Stimulated activated effector memory CD8-positive, alpha-beta T cell treated with anti-CD3 and anti-CD28 coated beads, Interleukin-12 subunit alpha, Interleukin-12 subunit beta, amount 100 ng/mL, for 72 hours (primary cell): ENCODE results near the gene ZNF584.
A peak's percentile ranks its signal among the peaks of the same experiment; 100 is the strongest.
"Not testable (repeated sequence)": the region's sequence is repeated elsewhere in the genome, so short reads cannot be mapped to it uniquely, and the experiment has no call there.

Experiments used
- ATAC-seq: fragments of 150-1000 bp; cut with Tn5 transposase; 2 replicates; pipeline ENCODE4 v1.10.0; 2021
- DNase-seq, 2 donors: peaks; one replicate each; pipeline ENCODE4 v3.0.0; 2021 to 2022; ENCODE audit warnings: low spot score in 2 of 2
- H3K27ac Mint-ChIP-seq: one replicate; pipeline ENCODE4 v1.8.0; 2022; ENCODE audit warnings: mild to moderate bottlenecking, mixed read lengths
- H3K36me3 Mint-ChIP-seq: one replicate; pipeline ENCODE4 v1.8.0; 2022; ENCODE audit warnings: mild to moderate bottlenecking, mixed read lengths
- H3K4me1 Mint-ChIP-seq: one replicate; pipeline ENCODE4 v1.8.0; 2022; ENCODE audit warnings: mixed read lengths
- H3K4me3 Mint-ChIP-seq: one replicate; pipeline ENCODE4 v1.8.0; 2022; ENCODE audit warnings: mild to moderate bottlenecking, mixed read lengths
- H3K9me3 Mint-ChIP-seq: one replicate; pipeline ENCODE4 v1.8.0; 2022; ENCODE audit warnings: mixed read lengths

ZNF584 gene

DNA sequence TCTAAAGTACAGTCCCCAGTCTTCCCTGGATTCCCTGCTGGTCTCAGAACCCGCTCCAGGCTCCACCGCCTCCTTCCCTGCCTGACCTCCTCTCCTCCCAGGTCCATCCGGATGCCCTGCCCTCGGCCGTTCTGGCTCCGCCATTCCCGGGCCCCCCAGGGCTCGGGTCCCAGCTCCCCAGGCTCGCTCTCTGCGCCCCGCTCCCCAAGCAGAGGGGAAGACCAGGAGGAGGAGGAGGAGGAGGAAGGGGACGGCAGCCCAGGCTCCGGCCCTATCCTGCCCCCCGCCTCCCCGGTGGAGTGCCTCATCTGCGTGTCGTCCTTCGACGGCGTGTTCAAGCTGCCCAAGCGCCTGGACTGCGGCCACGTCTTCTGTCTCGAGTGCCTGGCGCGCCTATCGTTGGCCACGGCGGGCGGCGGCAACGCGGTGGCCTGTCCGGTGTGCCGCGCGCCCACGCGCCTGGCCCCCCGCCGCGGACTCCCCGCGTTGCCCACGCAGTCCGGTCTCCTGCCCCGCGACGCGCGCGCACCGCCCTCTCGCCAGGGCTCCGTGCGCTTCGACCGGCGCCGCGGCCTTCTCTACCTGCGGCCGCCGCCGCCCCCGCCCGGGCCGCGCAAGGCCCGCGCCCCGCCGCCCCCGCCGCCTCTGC is 12.3 kb upstream of the ZNF584 start:
- peaks cover 32% of the 10 kb centered on the region for H3K4me1 Mint-ChIP-seq
- H3K4me3 Mint-ChIP-seq: no peak overlapping the region
- H3K27ac Mint-ChIP-seq: no peak overlapping the region
- ATAC-seq (no peak), DNase-seq (peak in 1 of 2 donors; percentile 56)
- H3K9me3 Mint-ChIP-seq: no peaks in the 10 kb centered on the region
- peaks cover 60% of the 10 kb centered on the region for H3K36me3 Mint-ChIP-seq

DNA sequence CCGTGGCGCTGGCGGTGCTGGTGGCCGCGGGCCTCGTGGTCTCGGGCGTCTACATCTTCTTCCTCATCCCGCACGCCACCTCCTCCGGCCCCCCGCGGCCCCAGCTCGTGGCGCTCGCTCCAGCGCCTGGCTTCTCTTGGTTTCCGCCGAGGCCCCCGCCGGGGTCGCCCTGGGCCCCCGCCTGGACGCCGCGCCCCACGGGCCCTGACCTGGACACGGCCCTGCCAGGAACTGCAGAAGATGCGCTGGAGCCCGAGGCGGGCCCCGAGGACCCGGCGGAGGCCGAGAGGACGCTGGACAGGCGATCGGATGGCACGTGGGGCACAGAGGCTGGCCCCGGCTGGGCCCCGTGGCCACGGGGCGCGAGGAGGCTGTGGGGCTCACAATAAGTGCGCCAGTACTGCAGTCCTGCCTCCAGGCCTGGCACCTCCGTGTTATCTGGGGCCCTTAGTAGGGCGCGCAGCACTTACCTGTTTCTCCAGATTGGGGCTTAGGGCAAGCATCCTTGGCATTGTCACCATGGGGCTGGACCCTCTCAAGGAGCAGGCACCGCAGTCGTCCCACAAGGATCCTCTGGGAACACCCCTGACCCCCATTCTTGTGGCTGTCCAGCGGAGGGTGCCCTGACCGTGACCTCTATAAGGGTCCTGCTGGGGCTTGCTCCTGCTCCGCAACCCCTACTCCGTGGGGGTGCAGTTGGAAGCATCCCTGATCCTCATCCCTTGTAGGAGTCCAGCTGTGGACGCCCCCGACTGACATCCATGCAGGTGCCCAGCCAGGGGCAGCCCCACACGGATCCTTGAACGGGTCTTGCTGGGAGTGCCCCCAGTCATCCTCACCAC is 11.5 kb upstream of the ZNF584 start:
- DNase-seq (no peak), ATAC-seq (no peak)
- H3K36me3 Mint-ChIP-seq: peaks cover 57% of the 10 kb centered on the region
- peaks cover 37% of the 10 kb centered on the region for H3K4me1 Mint-ChIP-seq
- no peak overlapping the region for H3K27ac Mint-ChIP-seq
- no peaks in the 10 kb centered on the region for H3K9me3 Mint-ChIP-seq
- H3K4me3 Mint-ChIP-seq: no peak overlapping the region

DNA sequence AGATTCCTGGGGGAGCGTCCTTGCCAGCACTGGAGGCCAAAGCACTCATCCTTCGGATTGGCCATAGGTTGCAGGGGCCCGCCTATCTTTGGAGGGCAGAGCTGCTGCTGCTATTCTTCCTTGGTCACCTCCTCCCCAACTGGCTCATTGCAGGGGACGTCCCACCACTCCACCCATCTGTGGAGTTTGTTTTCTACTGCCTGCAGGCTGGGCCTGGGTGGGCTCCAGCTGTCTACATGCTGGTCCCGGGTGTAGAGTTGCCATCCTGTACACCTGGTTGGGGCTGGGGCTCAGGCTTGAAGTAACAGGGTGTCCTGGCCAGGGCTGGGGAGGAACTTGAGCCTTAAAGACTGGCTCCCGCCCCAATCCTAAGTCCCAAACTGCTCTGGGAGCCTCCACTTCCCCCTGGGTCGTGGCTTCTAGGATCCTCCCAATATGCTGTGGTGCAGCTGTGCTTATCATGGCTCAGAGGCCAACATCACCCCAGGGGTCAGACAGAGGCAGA is 10.9 kb upstream of the ZNF584 start:
- DNase-seq (no peak), ATAC-seq (no peak)
- Mint-ChIP-seq H3K4me3 (no peak overlapping the region), H3K9me3 (no peaks in the 10 kb centered on the region), H3K36me3 (peaks cover 51% of the 10 kb centered on the region), H3K27ac (no peak overlapping the region), H3K4me1 (peaks cover 37% of the 10 kb centered on the region)

DNA sequence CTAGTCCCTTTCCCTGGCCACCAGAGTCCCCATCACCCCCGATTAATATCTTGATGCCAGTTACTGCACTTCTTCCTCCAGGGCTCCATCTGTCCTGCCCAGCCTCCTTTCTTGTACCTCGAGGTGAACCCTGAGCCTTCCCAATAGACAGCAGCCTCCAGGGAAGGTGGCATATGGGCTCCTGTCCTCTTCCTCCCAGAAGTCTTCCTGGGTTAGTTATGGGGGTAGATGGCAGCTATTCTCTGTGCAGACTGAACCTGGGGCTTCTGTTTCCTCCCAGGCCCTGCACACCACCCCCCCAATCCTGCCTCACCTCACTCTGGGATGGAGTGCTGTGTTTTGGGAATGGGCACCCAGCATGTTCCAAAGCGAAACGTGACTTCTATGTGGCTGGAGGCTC is 10.4 kb upstream of the ZNF584 start:
- Mint-ChIP-seq H3K4me1 (peaks cover 32% of the 10 kb centered on the region), H3K27ac (no peak overlapping the region), H3K36me3 (peaks cover 46% of the 10 kb centered on the region), H3K9me3 (no peaks in the 10 kb centered on the region), H3K4me3 (no peak overlapping the region)
- DNase-seq (no peak), ATAC-seq (no peak)

DNA sequence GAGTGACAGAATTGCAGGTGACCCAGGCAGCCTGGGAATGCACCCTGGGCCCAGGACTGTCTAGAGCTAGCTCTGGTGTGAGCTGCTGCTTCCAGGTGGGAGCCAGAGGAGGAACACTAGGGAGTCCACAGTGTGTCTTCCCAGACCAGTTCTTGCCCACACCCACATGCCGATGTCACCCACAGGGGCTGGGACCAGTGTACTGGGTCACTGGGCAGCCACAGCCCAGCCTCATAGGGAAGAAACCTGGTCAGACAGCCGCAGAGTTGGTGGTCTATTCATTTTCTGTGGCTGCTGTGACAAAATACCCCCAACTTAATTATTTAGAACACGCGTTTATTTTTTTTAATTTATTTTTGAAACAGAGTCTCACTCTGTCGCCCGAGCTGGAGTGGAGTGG is 9.9 kb upstream of the ZNF584 start:
- Mint-ChIP-seq H3K27ac (no peak overlapping the region), H3K9me3 (no peaks in the 10 kb centered on the region), H3K4me3 (no peak overlapping the region), H3K4me1 (peaks cover 32% of the 10 kb centered on the region), H3K36me3 (peaks cover 41% of the 10 kb centered on the region)
- ATAC-seq (no peak), DNase-seq (no peak)

DNA sequence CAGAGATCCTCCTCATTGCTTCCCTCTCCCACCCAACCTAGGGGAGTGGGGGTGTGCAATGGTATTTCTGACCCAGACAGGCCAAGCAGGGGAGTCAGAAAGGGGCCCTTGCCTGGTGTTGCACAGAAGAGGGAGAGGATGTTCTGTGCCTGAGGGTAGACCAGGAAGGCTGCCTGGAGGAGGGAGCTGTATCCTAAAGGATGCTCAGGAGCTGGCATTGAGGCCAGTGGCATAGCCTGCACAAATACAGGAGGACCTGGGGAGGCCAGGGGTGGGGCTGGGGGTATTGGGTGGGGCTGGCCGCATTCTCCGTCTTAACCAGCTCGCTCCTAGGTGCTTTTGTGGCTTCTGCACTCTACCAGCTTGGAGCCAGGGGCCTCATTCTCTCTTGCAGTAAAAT is 8.5 kb upstream of the ZNF584 start:
- DNase-seq (no peak), ATAC-seq (no peak)
- H3K27ac Mint-ChIP-seq: no peak overlapping the region
- H3K9me3 Mint-ChIP-seq: no peaks in the 10 kb centered on the region
- peaks cover 28% of the 10 kb centered on the region for H3K36me3 Mint-ChIP-seq
- peaks cover 22% of the 10 kb centered on the region for H3K4me1 Mint-ChIP-seq
- peak overlapping the region; percentile 88 for H3K4me3 Mint-ChIP-seq

DNA sequence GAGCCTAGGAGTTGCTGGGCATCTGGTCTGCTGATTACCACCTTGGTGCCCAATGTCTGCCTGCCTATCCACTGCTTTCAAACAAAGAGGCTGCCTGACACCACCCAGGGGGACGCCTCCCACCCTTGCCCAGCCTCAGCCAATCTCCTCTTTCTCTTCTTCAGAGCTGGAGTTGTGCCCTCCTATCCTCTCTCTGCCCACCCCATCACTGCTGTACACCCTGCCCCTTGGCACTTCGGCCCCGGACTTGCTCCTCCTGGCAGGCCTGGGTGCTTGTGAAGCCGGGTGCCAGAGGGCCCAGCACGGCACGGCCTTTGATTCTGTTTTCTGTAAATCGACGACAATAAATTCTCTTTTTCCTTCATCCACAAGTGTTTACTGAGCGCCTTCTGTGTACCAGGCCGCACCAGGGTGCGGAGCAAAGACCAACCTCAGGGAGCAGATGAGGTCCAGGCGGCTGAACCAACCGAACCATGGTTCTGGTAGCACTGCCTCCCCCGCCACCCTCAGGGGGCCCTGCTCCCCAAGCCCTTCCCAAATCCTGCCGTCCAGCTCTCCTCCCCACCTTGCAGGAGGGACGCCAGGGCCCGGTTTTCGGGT is 8.0 kb upstream of the ZNF584 start:
- H3K4me1 Mint-ChIP-seq: peaks cover 22% of the 10 kb centered on the region
- peaks cover 22% of the 10 kb centered on the region for H3K36me3 Mint-ChIP-seq
- H3K27ac Mint-ChIP-seq: peak overlapping the region; percentile 96
- no peak for DNase-seq
- no peaks in the 10 kb centered on the region for H3K9me3 Mint-ChIP-seq
- ATAC-seq: no peak
- peak overlapping the region; percentile 88 for H3K4me3 Mint-ChIP-seq

DNA sequence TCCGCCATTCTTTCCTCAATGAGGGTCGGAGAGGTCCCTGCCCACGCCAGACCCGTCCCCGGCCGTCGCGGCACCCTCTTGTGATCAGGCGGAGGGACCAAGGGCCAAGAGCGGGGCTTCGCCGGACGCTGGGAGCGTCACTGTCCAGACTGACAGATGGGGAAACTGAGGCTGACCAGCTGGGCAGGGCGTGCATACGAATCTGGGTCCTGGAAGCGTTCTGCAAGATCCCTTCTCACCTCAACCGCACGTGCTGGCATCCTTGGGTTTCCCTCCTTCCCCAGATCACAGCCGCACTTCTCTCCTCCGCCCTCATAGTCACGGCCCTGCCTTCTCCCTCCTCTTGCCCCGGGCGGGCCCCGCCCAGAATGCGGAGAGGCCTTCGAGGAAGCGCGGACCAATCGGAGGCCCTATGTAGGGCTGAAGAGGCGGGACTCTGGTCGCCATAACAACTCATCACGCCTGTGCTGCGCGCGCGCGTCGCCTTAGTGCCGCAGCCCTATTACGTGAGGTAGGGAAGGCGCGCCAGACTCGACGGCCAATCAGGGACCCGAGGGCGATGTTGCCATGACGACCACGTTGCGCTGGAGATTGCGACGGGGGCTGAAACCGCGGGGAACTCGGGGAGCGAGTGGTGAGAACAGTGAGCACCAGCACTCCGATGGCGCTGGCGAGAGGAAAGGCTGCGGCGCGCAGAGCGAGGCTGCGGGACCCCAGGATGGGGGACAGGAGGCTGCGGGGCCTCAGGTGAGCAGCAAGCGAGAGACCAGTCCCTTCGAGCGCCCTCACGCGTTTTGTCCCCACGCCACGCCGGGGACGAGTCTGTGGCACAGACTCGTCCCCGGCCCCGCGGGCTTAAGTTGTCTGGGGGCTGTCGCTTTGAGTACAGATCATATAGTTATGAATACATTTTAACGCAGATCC is 7.3 kb upstream of the ZNF584 start:
- H3K9me3 Mint-ChIP-seq: no peaks in the 10 kb centered on the region
- peaks cover 15% of the 10 kb centered on the region for H3K36me3 Mint-ChIP-seq
- peaks cover 15% of the 10 kb centered on the region for H3K4me1 Mint-ChIP-seq
- ATAC-seq: peak; percentile 98
- H3K4me3 Mint-ChIP-seq: peak overlapping the region; percentile 88
- H3K27ac Mint-ChIP-seq: peak overlapping the region; percentile 96
- peak; percentile 97 to 99 for DNase-seq

DNA sequence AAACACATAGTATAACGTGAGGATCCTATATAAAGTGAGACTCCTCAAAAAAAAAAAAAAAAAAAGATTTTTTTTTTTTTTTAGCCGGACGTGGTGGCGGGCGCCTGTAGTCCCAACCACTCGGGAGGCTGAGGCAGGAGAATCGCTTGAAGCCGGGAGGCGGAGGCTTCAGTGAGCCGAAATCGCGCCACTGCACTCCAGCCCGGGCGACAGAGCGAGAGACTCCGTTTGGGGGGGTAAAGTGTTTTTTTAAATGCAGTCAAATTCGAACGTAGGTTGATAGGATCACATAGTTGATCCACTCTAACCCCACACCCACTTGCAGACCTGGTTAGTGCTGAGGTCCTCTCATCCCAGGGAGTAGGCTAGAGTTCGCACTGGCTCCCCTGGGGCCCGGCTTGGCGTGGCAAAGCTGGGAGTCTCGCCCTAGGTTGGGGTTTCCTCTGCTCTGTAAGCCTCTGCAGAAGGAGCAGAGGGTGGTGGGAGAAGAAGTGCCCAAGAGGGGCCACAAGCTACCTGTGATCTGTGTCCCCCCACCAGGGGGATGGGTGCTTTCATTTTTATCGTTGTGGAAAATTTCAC is 6.5 kb upstream of the ZNF584 start:
- no peaks in the 10 kb centered on the region for H3K9me3 Mint-ChIP-seq
- H3K4me1 Mint-ChIP-seq: peaks cover 23% of the 10 kb centered on the region
- H3K36me3 Mint-ChIP-seq: peaks cover 15% of the 10 kb centered on the region
- H3K27ac Mint-ChIP-seq: peak overlapping the region; percentile 96
- no peak for DNase-seq
- no peak for ATAC-seq
- peak overlapping the region; percentile 88 for H3K4me3 Mint-ChIP-seq

DNA sequence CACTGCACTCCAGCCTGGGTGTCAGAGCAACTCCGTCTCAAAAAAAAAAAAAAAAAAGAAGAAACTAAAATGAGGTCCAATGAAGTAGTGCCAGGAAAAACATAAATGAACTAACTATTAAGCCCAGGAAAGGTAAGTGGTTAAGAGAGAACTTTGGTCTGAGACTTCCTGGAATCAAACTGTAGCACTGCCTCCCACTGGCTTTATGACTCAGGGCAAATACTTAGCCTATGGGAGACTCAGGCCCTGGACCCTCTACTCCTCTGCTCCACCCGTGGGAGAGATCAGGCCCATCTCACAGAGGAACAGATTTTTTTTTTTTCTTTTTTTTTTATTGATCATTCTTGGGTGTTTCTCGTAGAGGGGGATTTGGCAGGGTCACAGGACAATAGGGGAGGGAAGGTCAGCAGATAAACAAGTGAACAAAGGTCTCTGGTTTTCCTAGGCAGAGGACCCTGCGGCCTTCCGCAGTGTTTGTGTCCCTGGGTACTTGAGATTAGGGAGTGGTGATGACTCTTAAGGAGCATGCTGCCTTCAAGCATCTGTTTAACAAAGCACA is 4.5 kb upstream of the ZNF584 start:
- Mint-ChIP-seq H3K36me3 (peaks cover 15% of the 10 kb centered on the region), H3K4me1 (peaks cover 39% of the 10 kb centered on the region)
- ATAC-seq, H3K27ac Mint-ChIP-seq, H3K9me3 Mint-ChIP-seq, DNase-seq, H3K4me3 Mint-ChIP-seq: not testable (repeated sequence)

DNA sequence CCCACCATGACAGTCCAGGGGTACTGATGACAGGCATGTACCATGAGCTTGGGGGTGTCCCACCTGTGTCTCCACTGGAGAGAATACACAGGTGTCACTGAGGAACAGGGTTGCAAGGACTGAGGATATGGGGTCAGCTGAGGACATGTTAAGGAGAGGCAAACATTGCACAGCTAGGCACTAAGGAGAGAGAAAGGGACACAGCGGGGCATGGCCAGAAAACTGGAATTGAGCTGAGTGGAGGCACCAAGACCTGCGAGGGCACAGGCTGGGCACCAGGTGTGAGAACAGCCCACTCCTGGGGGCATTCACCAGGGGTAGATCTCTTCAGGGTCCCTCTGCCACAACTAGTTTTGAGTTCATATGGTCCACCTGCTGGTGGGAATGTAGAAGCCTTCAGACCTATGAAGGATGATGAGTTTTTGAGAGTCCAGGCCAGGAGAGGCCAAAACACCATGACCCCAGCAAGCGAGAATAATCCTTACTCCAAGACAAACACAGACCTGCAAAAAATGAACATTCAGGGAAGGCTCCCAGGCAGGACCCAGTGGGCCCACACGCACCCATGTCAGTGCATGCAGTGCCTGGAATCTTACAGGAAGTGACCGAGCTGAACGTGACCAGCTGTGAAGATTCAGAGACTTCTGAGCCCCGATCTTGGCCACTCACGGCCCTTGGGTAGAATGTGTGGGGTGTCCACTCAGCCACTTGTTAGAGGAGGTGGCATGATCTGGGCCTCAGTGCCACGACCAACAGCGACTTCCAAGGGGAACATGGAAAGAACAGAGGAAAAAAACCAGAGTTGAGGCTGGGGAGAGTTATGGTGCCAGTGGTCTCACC is 1.4 kb upstream of the ZNF584 start:
- Mint-ChIP-seq H3K27ac (peak overlapping the region; percentile 90), H3K9me3 (no peaks in the 10 kb centered on the region), H3K4me3 (peak overlapping the region; percentile 92), H3K4me1 (peaks cover 37% of the 10 kb centered on the region), H3K36me3 (peaks cover 14% of the 10 kb centered on the region)
- no peak for ATAC-seq
- no peak for DNase-seq

DNA sequence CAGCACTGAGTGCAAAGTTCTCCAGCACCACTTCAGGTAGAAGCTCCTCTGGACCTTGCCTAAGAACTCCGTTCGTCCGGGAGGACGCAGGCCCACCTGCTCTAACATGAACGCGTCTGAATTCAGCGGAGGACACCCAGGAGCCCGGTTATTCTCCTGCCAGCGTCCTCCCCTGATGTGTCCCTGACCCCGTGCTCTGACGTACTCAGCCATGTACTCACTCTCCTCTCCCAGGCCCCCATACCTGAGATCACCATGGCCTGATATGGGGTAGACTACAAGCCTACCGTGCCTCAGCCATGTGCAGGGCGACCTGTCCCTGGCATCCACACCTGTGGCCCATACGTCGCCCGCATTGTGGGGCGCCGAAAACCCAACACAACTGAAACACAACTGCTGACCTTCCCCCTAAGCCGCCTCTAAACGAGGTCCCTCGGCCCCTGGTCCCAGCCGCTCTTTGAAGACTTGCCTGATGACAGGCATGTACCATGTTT is 744 bp upstream of the ZNF584 start:
- H3K4me1 Mint-ChIP-seq: peaks cover 37% of the 10 kb centered on the region
- H3K9me3 Mint-ChIP-seq: no peaks in the 10 kb centered on the region
- ATAC-seq (peak; percentile 49), DNase-seq (no peak)
- peak overlapping the region; percentile 92 for H3K4me3 Mint-ChIP-seq
- H3K27ac Mint-ChIP-seq: peak overlapping the region; percentile 90
- H3K36me3 Mint-ChIP-seq: peaks cover 20% of the 10 kb centered on the region

DNA sequence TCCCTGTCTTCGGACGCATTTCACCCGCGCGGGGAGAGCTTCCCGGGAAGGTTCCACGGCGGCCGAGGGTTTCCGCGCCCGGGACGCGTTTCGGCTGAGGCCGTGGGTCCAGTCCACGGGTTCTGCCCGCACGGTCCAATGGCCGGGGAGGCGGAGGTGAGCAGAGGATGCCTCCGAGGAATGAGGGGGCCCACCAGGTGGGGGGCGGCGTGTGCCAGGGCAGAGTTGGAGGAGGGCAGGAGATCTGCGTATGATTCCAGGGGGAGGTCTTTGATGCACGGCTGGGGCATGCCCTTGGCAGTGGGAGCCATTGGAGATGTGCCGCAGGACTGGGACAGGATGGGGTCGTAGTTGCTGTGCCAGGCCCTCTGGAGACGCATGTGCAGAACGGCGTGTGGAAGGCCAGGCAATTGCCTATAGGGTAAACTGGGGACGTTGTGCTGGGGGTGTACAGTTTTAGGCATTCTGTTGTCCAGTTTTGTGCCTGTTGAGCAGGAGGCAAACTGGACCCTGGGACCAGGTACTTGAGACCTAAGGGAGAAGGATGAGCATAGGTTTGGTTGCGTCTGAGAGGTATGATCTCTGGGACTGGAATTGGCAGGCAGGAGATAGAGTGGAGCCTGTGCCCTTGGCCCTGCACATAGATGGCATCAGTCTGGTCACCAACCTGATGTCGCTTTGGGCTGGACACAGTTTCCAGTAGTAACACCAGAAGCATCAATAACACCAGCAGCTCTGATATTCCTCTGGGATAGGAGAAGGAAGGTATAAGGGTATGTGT is 751 bp downstream of the ZNF584 start:
- ATAC-seq (peak; percentile 19), DNase-seq (peak in 1 of 2 donors; percentile 69)
- H3K4me1 Mint-ChIP-seq: peaks cover 37% of the 10 kb centered on the region
- H3K4me3 Mint-ChIP-seq: peak overlapping the region; percentile 92
- no peaks in the 10 kb centered on the region for H3K9me3 Mint-ChIP-seq
- peak overlapping the region; percentile 90 for H3K27ac Mint-ChIP-seq
- peaks cover 34% of the 10 kb centered on the region for H3K36me3 Mint-ChIP-seq
